H1 (cell line): ENCODE measurements around the gene SCRG1. TPM values are rescaled to one million over a fixed set of nuclear protein-coding genes. Genes with fewer than 3 reads are reported as not detected.

ENCODE experiments used
- CREB1 ChIP-seq: IDR thresholded peaks from 2 replicates; pipeline ENCODE4 v1.6.1; 2012; ENCODE audit warnings: inconsistent platforms
- FOSL1 ChIP-seq: IDR thresholded peaks from 2 replicates; pipeline ENCODE4 v1.6.1; 2011; ENCODE audit warnings: mild to moderate bottlenecking, low read depth, low read length, moderate library complexity; ENCODE audit not compliant: insufficient read depth
- KDM5A ChIP-seq: fragments of 200-600 bp; IDR thresholded peaks from 2 replicates; pipeline ENCODE4 v1.7.1; 2012; ENCODE audit warnings: mild to moderate bottlenecking, low read length, inconsistent platforms, mixed read lengths
- RNF2 ChIP-seq: fragments of 200-900, 300-1000 bp; sonication (generic); IDR thresholded peaks from 2 replicates; pipeline ENCODE4 v1.7.1; 2016; ENCODE audit warnings: borderline replicate concordance, low read depth, mild to moderate bottlenecking, antibody characterized with exemption, low read length; ENCODE audit not compliant: poor library complexity, severe bottlenecking; ENCODE audit errors: missing control alignments
- SP1 ChIP-seq: IDR thresholded peaks from 2 replicates; pipeline ENCODE4 v1.6.1; 2011; ENCODE audit warnings: low read depth, low read length
- USF2 ChIP-seq: IDR thresholded peaks from 2 replicates; pipeline ENCODE4 v1.6.1; 2011; ENCODE audit warnings: low read length, improper control_type of control experiment
- polyA plus RNA-seq, 7 experiments: library from polyadenylated mRNA; depleted of rRNA in 3 of 7; stranded (reverse) in 5 of 7; unstranded in 2 of 7; fragments of >200 nt in 5 of 7; fragments of 200-250 nt in 2 of 7; gene quantifications; 1 replicate in 5 of 7; 2 replicates in 1 of 7; 4 replicates in 1 of 7; pipeline versions ENCODE4 v1.2.1 to v1.2.3, GENCODE V29; 2011 to 2013; ENCODE audit warnings: missing spikeins in 2 of 7, mixed read lengths in 2 of 7
- total RNA-seq: library from RNA; stranded (reverse); fragmentation: NEBNext Ultra II Directional; extraction: Animal tissue kit (Norgen Biotek cat#: 25700); gene quantifications from 2 replicates; pipeline ENCODE4 v1.2.1, GENCODE V29; 2021

Gene SCRG1
- total and polyA plus RNA-seq, 2 of the 8 experiments (the other 6 are each of a cell fraction or from before 2014, with no cell fraction given), result not detected

- TF ChIP-seq SP1, result no peak
- no peak for TF ChIP-seq USF2
- no peak for TF ChIP-seq RNF2
- TF ChIP-seq CREB1, result no peak
- TF ChIP-seq KDM5A, result no peak
- TF ChIP-seq FOSL1, result no peak
- TF ChIP-seq, all 59 proteins: peak for 0
These were observed 2.1 kb upstream of the SCRG1 start (continued) for GRCh38 chr4:173401063-173401462.
